ENCODE measurements around the gene TYK2. TPM values are rescaled to one million over a fixed set of nuclear protein-coding genes. Genes with fewer than 3 reads are reported as not detected.

TYK2 gene
- total and polyA plus RNA-seq, 8 donors: 120 to 185 (median 151) TPM

DNA sequence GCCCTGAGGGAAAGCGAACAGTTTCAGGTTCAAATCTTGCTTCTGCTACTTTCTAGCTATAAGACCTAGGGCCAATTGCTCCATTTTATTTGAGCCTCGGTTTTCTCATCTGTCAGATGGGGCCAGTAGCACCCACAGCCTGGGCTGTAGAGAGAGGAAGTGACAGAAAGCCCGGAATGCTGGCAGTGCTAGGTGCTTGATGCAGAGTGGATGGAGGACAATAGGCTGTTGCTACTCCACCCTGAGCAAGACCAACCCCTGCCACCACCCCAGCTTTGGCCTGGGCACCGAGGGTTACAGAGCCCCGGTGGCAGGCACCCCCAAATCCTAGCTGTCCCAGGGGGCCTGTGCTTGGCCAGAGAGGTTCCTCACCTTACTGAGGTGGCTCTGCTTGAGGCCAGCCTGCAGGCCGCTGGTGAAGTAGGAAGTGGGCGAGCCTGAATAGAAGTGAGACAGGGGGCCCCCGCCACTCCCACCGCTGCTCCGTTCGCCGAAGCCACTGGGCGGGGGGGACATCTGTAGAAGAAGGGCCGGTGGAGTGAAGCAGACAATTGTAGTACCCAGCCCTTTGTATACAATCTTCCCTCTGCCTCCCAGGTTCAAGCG lies 62.4 kb downstream of the TYK2 start:
- intact Hi-C loops (cut with DNase I): no loop called here

GRCh38 chr19:10317045-10317856 lies 63.1 kb downstream of the TYK2 start:
- peaks cover 4 to 19% of the 10 kb centered on the region in 2 donors for H3K4me1 ChIP-seq
- no peaks in the 10 kb centered on the region for H3K27me3 ChIP-seq
- ATAC-seq: no peak
- no peak for DNase-seq
- H3K9me3 ChIP-seq: no peaks in the 10 kb centered on the region
- H3K4me3 ChIP-seq: no peak overlapping the region
- no peak overlapping the region for H3K27ac ChIP-seq
- intact Hi-C loops (cut with DNase I): no loop called here
- H3K36me3 ChIP-seq: peaks cover 0 to 63% of the 10 kb centered on the region in 2 donors
- TF ChIP-seq CTCF (IDR thresholded peaks at IDR 0.05): no peak

More for the DNA sequence above, 62.4 kb downstream of the TYK2 start:
- ATAC-seq: no peak
- no peak for DNase-seq
- no peak overlapping the region for H3K27ac ChIP-seq
- peaks cover 4 to 19% of the 10 kb centered on the region in 2 donors for H3K4me1 ChIP-seq
- no peaks in the 10 kb centered on the region for H3K9me3 ChIP-seq
- no peak for TF ChIP-seq CTCF (IDR thresholded peaks at IDR 0.05)
- H3K4me3 ChIP-seq: no peak overlapping the region
- peaks cover 0 to 70% of the 10 kb centered on the region in 2 donors for H3K36me3 ChIP-seq
- no peaks in the 10 kb centered on the region for H3K27me3 ChIP-seq

DNA sequence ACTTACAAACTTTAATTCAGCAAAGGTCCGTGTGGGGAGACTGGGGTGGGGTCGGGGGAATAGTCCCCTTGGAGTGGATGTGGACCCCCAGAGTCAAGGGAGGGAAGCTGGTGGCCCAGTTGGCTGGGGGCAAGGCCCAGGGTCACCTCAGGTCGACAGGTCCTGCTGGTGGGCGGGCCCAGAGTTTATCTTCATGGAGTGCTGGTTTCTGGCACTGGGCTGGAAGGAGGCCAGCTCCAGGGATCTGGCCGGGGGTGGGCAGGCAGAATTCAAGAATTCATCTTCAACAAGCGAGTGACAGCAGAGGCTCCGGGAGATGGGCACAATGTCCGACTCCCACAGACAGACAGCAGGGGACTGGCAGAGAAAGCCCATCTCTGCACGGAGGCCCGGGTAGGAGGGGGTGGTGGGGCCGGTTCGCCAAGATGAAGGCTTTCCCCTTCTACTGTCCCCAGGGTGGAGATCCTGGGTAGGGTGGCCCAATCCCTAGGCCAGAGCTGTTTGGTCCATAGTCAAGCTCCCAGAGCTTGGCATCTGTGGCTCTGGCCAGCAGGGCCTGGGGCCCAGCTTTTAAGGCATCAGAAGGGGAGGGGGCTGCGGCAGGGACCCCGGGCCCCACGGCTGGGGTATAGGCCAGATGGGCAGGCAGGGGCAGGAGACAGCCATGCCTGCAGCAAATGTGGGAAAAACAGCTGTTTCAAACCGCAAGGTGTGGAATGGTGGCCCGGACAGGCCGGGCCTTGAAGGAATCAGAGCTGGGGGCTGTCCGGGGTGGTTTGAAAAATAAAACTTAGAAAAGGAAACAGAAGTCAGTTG lies 63.9 kb downstream of the TYK2 start:
- H3K27ac ChIP-seq: peak overlapping the region in 1 of 2 donors; percentile 41

DNA sequence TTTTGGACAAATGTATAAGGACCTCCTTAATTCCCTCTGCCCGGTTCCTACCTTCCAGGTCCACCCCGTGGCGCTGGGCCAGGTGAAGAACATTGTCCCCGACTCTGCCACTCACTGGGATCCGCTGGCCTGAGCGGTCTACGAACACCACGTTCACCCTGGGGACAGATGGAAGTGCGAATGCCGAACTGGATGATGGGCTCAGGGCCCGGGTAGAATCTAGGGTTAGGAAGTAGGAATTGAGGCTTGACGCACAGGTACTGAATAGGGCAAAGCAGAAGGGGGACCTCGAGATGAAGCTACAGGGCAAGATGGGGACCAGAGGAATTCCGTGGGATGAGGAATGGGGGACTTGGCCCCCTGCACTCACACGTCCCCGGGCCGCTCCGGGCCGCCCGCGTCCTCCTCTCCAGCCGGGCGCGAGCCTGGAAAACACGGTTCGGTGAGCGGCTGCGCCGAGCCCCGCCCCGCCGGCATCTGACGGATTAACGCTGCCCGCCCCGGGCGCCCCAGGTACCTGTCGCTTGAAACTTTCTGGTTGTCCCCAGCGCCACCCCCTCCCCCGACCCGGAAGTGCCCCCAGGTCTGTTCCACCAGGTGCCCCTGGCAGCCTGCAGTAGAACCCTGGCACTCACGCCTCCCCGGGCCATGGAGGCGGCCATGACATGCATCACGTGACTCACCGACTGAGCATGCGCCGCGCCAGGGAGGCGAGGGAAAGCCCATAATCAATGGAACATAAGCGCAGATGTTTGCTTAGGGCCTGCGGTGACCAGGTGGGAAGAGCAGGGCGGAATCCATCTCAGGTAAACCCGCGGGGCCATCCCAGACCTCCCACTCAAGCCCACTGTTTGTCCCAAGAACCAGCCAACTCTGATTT lies 64.8 kb downstream of the TYK2 start, which contains the start of gene FDX2:
TSS of gene FDX2 (minus strand) at position 681 of the 880 bp plus-strand sequence. CDS start at position 662, 19 bp downstream.
- DNase-seq (peak; percentile 79 to 97 (median 88)), ATAC-seq (peak; percentile 92)
- peaks cover 4 to 19% of the 10 kb centered on the region in 2 donors for H3K4me1 ChIP-seq
- H3K27me3 ChIP-seq: no peaks in the 10 kb centered on the region
- no peak for TF ChIP-seq CTCF (IDR thresholded peaks at IDR 0.05)
- H3K27ac ChIP-seq: peak within 1 kb of the TSS; percentile 13 to 63
- peak within 1 kb of the TSS; percentile 92 to 94 for H3K4me3 ChIP-seq
- intact Hi-C loops (cut with DNase I): no loop called here
- no peaks in the 10 kb centered on the region for H3K9me3 ChIP-seq
- peaks cover 0 to 51% of the 10 kb centered on the region in 2 donors for H3K36me3 ChIP-seq

More for the DNA sequence above, 63.9 kb downstream of the TYK2 start:
- no peak for TF ChIP-seq CTCF (IDR thresholded peaks at IDR 0.05)
- peaks cover 4 to 19% of the 10 kb centered on the region in 2 donors for H3K4me1 ChIP-seq
- ATAC-seq (peak; percentile 7), DNase-seq (no peak)
- peaks cover 0 to 55% of the 10 kb centered on the region in 2 donors for H3K36me3 ChIP-seq
- intact Hi-C loops (cut with DNase I): no loop called here
- H3K4me3 ChIP-seq: peak overlapping the region in 1 of 2 donors; percentile 94
- H3K9me3 ChIP-seq: no peaks in the 10 kb centered on the region
- H3K27me3 ChIP-seq: no peaks in the 10 kb centered on the region
